Measurements from ENCODE around the gene NFE2L2. TPM values are rescaled to one million over a fixed set of nuclear protein-coding genes. Genes with fewer than 3 reads are reported as not detected.

NFE2L2 gene
- total and polyA plus RNA-seq, 2 donors (not counting 3 experiments of a cell fraction or from before 2014, with no cell fraction given) = 57.1 to 66.2 TPM

- peak overlapping the region; percentile 100 for H3K4me2 ChIP-seq (ENCODE audit: insufficient read depth, low read length)
- DNase-seq (ENCODE audit: low read depth, low spot score) (no peak), FAIRE-seq (no peak)
- peak overlapping the region; percentile 94 for H3K27ac ChIP-seq (ENCODE audit: insufficient read depth, low read depth, low read length)
- no peaks in the 10 kb centered on the region for H3K27me3 ChIP-seq (ENCODE audit: control insufficient read depth in 2 of 2, insufficient read depth in 2 of 2, low read length in 2 of 2)
- no peaks in the 10 kb centered on the region for H3K9me3 ChIP-seq (replicated peaks; ENCODE audit: control insufficient read depth, insufficient read depth, low read length)
- H3K9ac ChIP-seq (replicated peaks; ENCODE audit: extremely low read depth, insufficient read depth, low read length) = peak overlapping the region; percentile 97
- no peaks in the 10 kb centered on the region for H3K9me1 ChIP-seq (replicated peaks; ENCODE audit: control insufficient read depth, extremely low read depth, insufficient read depth, low read length)
- peaks cover 0 to 2% of the 10 kb centered on the region in 2 experiments for H3K36me3 ChIP-seq (ENCODE audit: control insufficient read depth in 2 of 2, extremely low read depth in 1 of 2, insufficient read depth in 2 of 2, low read length in 2 of 2)
- intact Hi-C loops (cut with micrococcal nuclease) (loop anchor here (1.0 to 5.0 kb wide), 10 partner anchors 9 to 1134 kb away; partner anchors contain the start of genes HNRNPA3 and HOXD8), dilution Hi-C loops (cut with MboI; ENCODE audit: extremely low pct_ligation_motif_present, low sequenced_read_pairs) (no loop called here)
- TF ChIP-seq POLR2AphosphoS5 (IDR thresholded peaks at IDR 0.05; ENCODE audit: insufficient read depth, low read depth, low read length) = no peak
- TF ChIP-seq GATA2 (IDR thresholded peaks at IDR 0.05; ENCODE audit: insufficient read depth, insufficient read length, low read depth, low read length) = no peak
- no peak for TF ChIP-seq CTCF (IDR thresholded peaks at IDR 0.05; ENCODE audit: extremely low read depth in 1 of 2, insufficient read depth in 1 of 2, low read depth in 1 of 2, low read length in 2 of 2)
- TF ChIP-seq POLR2A (IDR thresholded peaks at IDR 0.05; ENCODE audit: low read depth, low read length) = no peak
- TF ChIP-seq MYC (IDR thresholded peaks at IDR 0.05; ENCODE audit: low read depth, low read length) = no peak
- no peak for TF ChIP-seq MAX (IDR thresholded peaks at IDR 0.05; ENCODE audit: insufficient read depth, insufficient read length)
- no peak for TF ChIP-seq JUN (IDR thresholded peaks at IDR 0.05; ENCODE audit: borderline replicate concordance, insufficient read depth, insufficient read length, low read depth)
- TF ChIP-seq EZH2 (IDR thresholded peaks at IDR 0.05; ENCODE audit: borderline replicate concordance, low read depth, low read length, severe bottlenecking) = no peak
- no peak for TF ChIP-seq FOS (IDR thresholded peaks at IDR 0.05; ENCODE audit: borderline replicate concordance, insufficient read depth, low read length)
- H3K79me2 ChIP-seq (ENCODE audit: control insufficient read depth, insufficient read depth, low read length) = peaks cover 62% of the 10 kb centered on the region
- peak overlapping the region; percentile 79 to 98 (median 90) for H3K4me3 ChIP-seq (replicated peaks in 1 of 3; ENCODE audit: insufficient read depth in 1 of 3, low read depth in 1 of 3, low read length in 3 of 3)
- peaks cover 27% of the 10 kb centered on the region for H3K4me1 ChIP-seq (ENCODE audit: control insufficient read depth, extremely low read depth, insufficient read depth, low read length)
- CTCF ChIA-PET = interaction anchor here (0.6 to 4.8 kb wide), 37 partner anchors 8 to 500 kb away, joined by 3 to 136 read pairs (median 5); partner anchors contain the start of genes AGPS and HNRNPA3
- POLR2A ChIA-PET = interaction anchor here (0.7 to 2.9 kb wide), 7 partner anchors 8 to 1141 kb away, joined by 3 to 12 read pairs (median 4); partner anchors contain the start of gene HOXD9
- no peak overlapping the region for H2AFZ ChIP-seq (ENCODE audit: low read depth, low read length)
- BruUV-seq (replicated peaks) = TSS peak; percentile 34
- peaks cover 14% of the 10 kb centered on the region for H4K20me1 ChIP-seq (replicated peaks; ENCODE audit: control insufficient read depth, extremely low read depth, insufficient read depth, low read length)
These were observed 1.5 kb downstream of the NFE2L2 start for GRCh38 chr2:177262958-177263450.
